ENCODE measurements around the gene SGPP2.

DNA sequence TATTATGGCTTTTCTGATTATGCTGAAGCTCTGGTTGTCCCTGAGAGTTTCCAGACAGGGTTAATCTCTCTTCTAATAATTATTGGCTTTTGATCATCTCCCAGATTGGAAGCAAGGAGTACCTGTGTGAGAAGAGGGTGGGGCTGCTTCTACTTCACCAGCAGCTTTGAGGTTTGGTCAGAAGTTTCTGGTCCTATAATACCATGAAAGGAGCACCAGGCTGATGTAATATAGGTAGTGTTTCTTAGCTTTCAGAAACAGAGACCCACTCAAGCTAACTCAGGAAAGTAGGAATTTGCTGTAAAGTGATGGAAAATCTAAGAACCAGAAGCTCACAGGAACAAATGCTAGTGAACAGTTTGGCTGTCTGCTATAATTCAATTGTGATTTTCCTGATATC, 57.6 kb downstream of the SGPP2 start:
- TF ChIP-seq POLR2A (IDR thresholded peaks at IDR 0.05; ENCODE audit: low read length) (no peak), RAD21 (conservative IDR thresholded peaks at IDR 0.05 in 1 of 2, IDR thresholded peaks at IDR 0.05 in 1 of 2) (no peak), CBX2 (IDR thresholded peaks at IDR 0.05; ENCODE audit: borderline replicate concordance, low read depth) (no peak), REST (IDR thresholded peaks at IDR 0.05) (no peak), EP300 (IDR thresholded peaks at IDR 0.05) (no peak), ESRRA (IDR thresholded peaks at IDR 0.05; ENCODE audit: borderline replicate concordance, low read length) (no peak), ZC3H11A (IDR thresholded peaks at IDR 0.05) (no peak), KDM1A (IDR thresholded peaks at IDR 0.05; ENCODE audit: low read depth) (no peak), TP53 (CRISPR knock-in tag; IDR thresholded peaks at IDR 0.05) (no peak), BHLHE40 (IDR thresholded peaks at IDR 0.05; ENCODE audit: low read depth, low read length) (no peak), ELK1 (IDR thresholded peaks at IDR 0.05; ENCODE audit: low read depth, low read length) (no peak)
- TF ChIP-seq, protein P1, sequence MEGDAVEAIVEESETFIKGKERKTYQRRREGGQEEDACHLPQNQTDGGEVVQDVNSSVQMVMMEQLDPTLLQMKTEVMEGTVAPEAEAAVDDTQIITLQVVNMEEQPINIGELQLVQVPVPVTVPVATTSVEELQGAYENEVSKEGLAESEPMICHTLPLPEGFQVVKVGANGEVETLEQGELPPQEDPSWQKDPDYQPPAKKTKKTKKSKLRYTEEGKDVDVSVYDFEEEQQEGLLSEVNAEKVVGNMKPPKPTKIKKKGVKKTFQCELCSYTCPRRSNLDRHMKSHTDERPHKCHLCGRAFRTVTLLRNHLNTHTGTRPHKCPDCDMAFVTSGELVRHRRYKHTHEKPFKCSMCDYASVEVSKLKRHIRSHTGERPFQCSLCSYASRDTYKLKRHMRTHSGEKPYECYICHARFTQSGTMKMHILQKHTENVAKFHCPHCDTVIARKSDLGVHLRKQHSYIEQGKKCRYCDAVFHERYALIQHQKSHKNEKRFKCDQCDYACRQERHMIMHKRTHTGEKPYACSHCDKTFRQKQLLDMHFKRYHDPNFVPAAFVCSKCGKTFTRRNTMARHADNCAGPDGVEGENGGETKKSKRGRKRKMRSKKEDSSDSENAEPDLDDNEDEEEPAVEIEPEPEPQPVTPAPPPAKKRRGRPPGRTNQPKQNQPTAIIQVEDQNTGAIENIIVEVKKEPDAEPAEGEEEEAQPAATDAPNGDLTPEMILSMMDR (IDR thresholded peaks at IDR 0.05): no peak

All from A549 (cell line).